Ishikawa (cell line): ENCODE data around the gene PPT2.

Experiments
- CEBPB ChIP-seq: IDR thresholded peaks from 2 replicates; pipeline ENCODE4 v1.6.1; 2012
- CREB1 ChIP-seq: IDR thresholded peaks from 2 replicates; pipeline ENCODE4 v1.6.1; 2012; ENCODE audit warnings: low read depth
- EGR1 ChIP-seq: IDR thresholded peaks from 2 replicates; pipeline ENCODE4 v1.6.1; 2012
- EP300 ChIP-seq: IDR thresholded peaks from 2 replicates; pipeline ENCODE4 v1.6.1; 2012; ENCODE audit warnings: borderline replicate concordance
- FOXM1 ChIP-seq: IDR thresholded peaks from 2 replicates; pipeline ENCODE4 v1.6.1; 2012; ENCODE audit warnings: low read depth, borderline replicate concordance
- NFIC ChIP-seq: IDR thresholded peaks from 2 replicates; pipeline ENCODE4 v1.6.1; 2012
- RAD21 ChIP-seq: IDR thresholded peaks from 2 replicates; pipeline ENCODE4 v1.6.1; 2012; ENCODE audit warnings: low read depth
- TAF1 ChIP-seq: IDR thresholded peaks from 2 replicates; pipeline ENCODE4 v1.6.1; 2012; ENCODE audit warnings: low read depth, mild to moderate bottlenecking
- TCF12 ChIP-seq: IDR thresholded peaks from 2 replicates; pipeline ENCODE4 v1.6.1; 2012; ENCODE audit warnings: low read depth
- TEAD4 ChIP-seq: IDR thresholded peaks from 2 replicates; pipeline ENCODE4 v1.6.1; 2012
- YY1 ChIP-seq: IDR thresholded peaks from 2 replicates; pipeline ENCODE4 v1.6.1; 2012; ENCODE audit warnings: low read depth
- ZBTB7A ChIP-seq: IDR thresholded peaks from 2 replicates; pipeline ENCODE4 v1.6.1; 2012; ENCODE audit warnings: low read depth
- TF ChIP-seq, protein P1 (sequence below): IDR thresholded peaks from 2 replicates; pipeline ENCODE4 v1.6.1; 2012
- TF ChIP-seq, protein P2 (sequence below): IDR thresholded peaks from 2 replicates; pipeline ENCODE4 v1.6.1; 2012
- TF ChIP-seq, protein P3 (sequence below): IDR thresholded peaks from 2 replicates; pipeline ENCODE4 v1.6.1; 2012; ENCODE audit warnings: low read depth, mild to moderate bottlenecking

Gene PPT2

DNA sequence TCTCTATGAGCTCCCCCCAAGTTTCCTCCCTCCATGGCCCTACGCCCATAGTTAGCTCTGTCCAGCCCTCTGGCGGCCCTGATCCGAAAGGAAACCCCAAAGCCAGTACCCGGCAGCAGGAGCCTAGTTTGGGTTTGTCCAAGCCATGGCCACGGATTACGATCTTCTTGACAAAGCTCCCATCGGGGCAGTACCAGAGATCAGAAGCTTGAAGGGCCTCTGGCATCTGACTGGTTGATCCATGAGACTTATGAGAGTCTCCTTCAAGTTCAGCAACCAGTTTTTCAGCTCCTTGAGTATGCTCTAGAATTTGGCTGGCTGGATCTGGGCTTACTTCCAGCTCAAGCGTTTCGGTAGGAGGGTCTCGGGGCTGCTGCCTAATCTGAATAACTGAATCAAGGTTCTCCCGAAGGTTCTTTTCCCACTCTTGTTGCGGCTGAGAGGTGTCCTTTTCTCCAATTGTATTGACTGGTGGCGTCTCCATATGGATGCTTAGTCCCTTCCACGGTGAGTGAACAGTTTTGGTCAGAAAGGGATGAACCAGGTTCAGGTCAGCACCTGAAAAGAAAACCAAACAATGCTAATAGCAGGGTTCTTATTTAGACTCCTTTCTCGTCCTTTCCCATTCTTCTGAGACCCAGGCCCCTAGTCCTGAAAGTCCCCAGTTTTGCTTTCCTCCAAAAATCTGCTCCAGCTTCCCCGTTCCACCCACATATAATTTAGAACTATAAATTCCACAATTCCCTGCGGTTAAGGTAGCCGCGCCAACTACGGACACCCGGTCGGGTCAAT lies 24.4 kb upstream of the PPT2 start:
- TF ChIP-seq NFIC (peak; percentile 79), FOXM1 (no peak; the same call in 1 of the 2 replicates), TCF12 (peak; percentile 45; the same call in 1 of the 2 replicates), EGR1 (peak; percentile 45; the same call in 1 of the 2 replicates), CEBPB (no peak), ZBTB7A (no peak), CREB1 (no peak), RAD21 (no peak)
- TF ChIP-seq, protein P1, sequence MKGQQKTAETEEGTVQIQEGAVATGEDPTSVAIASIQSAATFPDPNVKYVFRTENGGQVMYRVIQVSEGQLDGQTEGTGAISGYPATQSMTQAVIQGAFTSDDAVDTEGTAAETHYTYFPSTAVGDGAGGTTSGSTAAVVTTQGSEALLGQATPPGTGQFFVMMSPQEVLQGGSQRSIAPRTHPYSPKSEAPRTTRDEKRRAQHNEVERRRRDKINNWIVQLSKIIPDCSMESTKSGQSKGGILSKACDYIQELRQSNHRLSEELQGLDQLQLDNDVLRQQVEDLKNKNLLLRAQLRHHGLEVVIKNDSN: no peak
- TF ChIP-seq, protein P2, sequence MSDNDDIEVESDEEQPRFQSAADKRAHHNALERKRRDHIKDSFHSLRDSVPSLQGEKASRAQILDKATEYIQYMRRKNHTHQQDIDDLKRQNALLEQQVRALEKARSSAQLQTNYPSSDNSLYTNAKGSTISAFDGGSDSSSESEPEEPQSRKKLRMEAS: no peak

DNA sequence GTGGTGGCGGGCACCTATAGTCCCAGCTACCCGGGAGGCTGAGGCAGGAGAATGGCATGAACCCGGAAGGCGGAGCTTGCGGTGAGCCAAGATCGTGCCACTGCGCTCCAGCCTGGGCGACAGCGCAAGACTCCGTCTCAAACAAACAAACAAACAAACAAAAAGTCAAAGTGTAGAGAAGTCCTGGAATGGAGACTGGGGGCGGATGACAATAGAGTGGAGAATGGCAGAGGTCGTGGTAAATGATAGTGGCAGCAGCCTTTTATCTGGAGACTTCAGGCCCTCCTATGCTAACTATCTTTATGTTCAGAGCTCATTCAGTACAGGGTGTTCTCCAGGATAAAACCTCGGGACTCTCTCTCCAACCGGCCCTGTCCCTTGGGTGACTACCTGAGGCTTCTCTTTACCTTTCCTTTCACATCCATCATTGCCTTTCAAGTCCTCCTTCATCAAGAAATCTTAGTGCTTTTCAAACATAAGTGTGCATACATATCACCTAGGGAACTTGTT lies 22.4 kb upstream of the PPT2 start:
- TF ChIP-seq, protein P3, sequence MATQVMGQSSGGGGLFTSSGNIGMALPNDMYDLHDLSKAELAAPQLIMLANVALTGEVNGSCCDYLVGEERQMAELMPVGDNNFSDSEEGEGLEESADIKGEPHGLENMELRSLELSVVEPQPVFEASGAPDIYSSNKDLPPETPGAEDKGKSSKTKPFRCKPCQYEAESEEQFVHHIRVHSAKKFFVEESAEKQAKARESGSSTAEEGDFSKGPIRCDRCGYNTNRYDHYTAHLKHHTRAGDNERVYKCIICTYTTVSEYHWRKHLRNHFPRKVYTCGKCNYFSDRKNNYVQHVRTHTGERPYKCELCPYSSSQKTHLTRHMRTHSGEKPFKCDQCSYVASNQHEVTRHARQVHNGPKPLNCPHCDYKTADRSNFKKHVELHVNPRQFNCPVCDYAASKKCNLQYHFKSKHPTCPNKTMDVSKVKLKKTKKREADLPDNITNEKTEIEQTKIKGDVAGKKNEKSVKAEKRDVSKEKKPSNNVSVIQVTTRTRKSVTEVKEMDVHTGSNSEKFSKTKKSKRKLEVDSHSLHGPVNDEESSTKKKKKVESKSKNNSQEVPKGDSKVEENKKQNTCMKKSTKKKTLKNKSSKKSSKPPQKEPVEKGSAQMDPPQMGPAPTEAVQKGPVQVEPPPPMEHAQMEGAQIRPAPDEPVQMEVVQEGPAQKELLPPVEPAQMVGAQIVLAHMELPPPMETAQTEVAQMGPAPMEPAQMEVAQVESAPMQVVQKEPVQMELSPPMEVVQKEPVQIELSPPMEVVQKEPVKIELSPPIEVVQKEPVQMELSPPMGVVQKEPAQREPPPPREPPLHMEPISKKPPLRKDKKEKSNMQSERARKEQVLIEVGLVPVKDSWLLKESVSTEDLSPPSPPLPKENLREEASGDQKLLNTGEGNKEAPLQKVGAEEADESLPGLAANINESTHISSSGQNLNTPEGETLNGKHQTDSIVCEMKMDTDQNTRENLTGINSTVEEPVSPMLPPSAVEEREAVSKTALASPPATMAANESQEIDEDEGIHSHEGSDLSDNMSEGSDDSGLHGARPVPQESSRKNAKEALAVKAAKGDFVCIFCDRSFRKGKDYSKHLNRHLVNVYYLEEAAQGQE: no peak
- TF ChIP-seq TCF12 (no peak), CEBPB (no peak), EGR1 (no peak), EP300 (no peak), NFIC (no peak), CREB1 (no peak), TAF1 (no peak), TEAD4 (no peak)
- TF ChIP-seq, protein P1: no peak

DNA sequence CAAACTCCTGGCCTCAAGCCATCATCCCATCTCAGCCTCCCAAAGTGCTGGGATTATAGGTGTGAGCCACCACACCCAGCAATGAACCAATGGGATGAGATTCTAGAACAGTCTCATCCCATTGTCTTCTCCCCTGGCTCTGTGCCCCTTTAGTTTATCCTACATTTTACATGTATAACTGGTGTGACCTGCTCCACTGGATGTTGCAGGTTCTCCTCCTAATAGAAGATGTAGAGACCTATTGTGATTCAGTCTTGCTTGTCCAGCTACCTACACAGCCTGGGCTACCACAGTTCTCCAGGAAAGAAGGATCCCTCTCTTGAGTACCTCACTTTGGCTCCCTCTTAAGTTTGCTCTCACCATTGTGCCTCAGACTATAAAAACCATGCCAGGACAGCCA lies 21.8 kb upstream of the PPT2 start:
- TF ChIP-seq CREB1: no peak

DNA sequence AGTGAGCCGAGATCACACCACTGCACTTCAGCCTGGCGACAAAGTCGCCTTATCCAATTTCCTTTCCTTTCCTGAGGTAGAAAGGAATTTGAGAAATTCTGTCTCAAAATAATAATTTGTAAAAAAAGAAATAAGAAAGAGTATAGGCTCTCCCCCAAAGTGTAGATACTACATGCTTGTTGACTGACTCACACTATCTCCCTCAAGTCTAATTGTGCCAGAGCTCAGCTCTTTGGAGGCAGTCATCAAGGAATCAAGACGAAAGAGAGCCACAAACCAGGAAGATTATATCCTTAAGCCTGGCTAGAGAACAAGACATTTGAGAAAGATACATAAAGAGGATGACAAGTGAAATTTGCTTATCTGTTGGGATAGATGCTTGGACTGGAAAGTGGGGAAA lies 20.2 kb upstream of the PPT2 start:
- TF ChIP-seq RAD21 (no peak), ZBTB7A (no peak), EGR1 (no peak), EP300 (no peak), CEBPB (no peak), CREB1 (no peak), TEAD4 (no peak), TCF12 (no peak), FOXM1 (no peak), NFIC (no peak), YY1 (no peak)
- TF ChIP-seq, protein P2: no peak
- TF ChIP-seq, protein P1: no peak
- TF ChIP-seq, protein P3: no peak

DNA sequence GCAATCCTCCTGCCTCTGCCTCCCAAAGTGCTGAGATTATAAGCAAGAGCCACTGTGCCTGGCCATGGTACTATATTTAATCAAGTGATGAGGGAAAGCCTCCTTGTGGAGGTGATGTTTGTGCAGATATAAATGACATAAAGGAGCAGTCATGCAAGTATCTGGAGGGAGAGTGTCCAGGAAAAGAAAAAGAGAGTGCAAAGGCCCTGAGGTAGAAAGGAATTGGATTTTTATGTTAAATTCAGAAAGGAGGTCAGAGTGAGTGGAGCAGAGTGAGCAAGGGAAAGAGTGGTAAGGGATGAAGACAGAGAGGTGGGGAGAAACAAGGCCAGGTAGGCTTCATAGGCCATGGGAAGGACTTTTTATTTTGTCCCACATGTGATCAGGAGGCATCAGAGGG lies 16.5 kb upstream of the PPT2 start:
- TF ChIP-seq TCF12: no peak
- TF ChIP-seq, protein P2: no peak
- no peak for TF ChIP-seq YY1
- no peak for TF ChIP-seq FOXM1
